ENCODE measurements around the gene ZNF521.

Gene ZNF521

GRCh38 chr18:25166113-25166512, 185.9 kb downstream of the ZNF521 start:
- no peak for DNase-seq
- ChIA-PET CTCF (interaction anchor here (1.0 to 2.0 kb wide), 6 partner anchors 12 to 142 kb away, joined by 3 to 6 read pairs (median 4); no protein-coding TSS in a partner anchor), POLR2A (interaction anchor here (0.7 kb wide), 1 partner anchor 63 kb away, joined by 3 read pairs; no protein-coding TSS in a partner anchor)
- Histone ChIP-seq H3K4me3 (ENCODE audit: control insufficient read depth in 1 of 7, extremely low read depth in 1 of 7, insufficient read depth in 4 of 7, low read depth in 2 of 7, low read length in 6 of 7) (no peak overlapping the region), H3K27ac (ENCODE audit: insufficient read depth in 1 of 2, low read depth in 1 of 2, low read length in 2 of 2, poor library complexity in 1 of 2, severe bottlenecking in 2 of 2) (no peak overlapping the region), H3K4me1 (ENCODE audit: control extremely low read depth in 1 of 4, control insufficient read depth in 4 of 4, insufficient read depth in 4 of 4, low read length in 3 of 4) (peaks cover 11 to 31% (median 21%) of the 10 kb centered on the region in 4 experiments), H3K36me3 (ENCODE audit: control insufficient read depth in 4 of 4, insufficient read depth in 4 of 4, low read length in 3 of 4) (peaks cover 0 to 2% (median 0%) of the 10 kb centered on the region in 4 experiments), H3K9me3 (ENCODE audit: control extremely low read depth in 1 of 5, control insufficient read depth in 4 of 5, insufficient read depth in 2 of 5, low read depth in 1 of 5, low read length in 4 of 5) (no peaks in the 10 kb centered on the region), H3K27me3 (replicated peaks in 2 of 5; ENCODE audit: control insufficient read depth in 4 of 5, insufficient read depth in 5 of 5, low read length in 4 of 5) (no peaks in the 10 kb centered on the region)
- no CpG with 5 or more reads among the region's 1 CpG for WGBS (ENCODE audit: insufficient coverage)

GRCh38 chr18:25164848-25165811, 186.8 kb downstream of the ZNF521 start:
- no peaks in the 10 kb centered on the region for H3K27me3 ChIP-seq (replicated peaks in 2 of 5; ENCODE audit: control insufficient read depth in 4 of 5, insufficient read depth in 5 of 5, low read length in 4 of 5)
- ChIA-PET CTCF (interaction anchor here (0.6 to 2.1 kb wide), 12 partner anchors 11 to 268 kb away, joined by 3 to 12 read pairs (median 4); no protein-coding TSS in a partner anchor), POLR2A (interaction anchor here (0.7 to 1.6 kb wide), 4 partner anchors 50 to 134 kb away, joined by 3 to 4 read pairs (median 3); no protein-coding TSS in a partner anchor)
- peak; percentile 52 to 79 (median 71) for DNase-seq
- H3K36me3 ChIP-seq (ENCODE audit: control insufficient read depth in 4 of 4, insufficient read depth in 4 of 4, low read length in 3 of 4), result peaks cover 0 to 7% (median under 1%) of the 10 kb centered on the region in 4 experiments
- H3K4me3 ChIP-seq (ENCODE audit: control insufficient read depth in 1 of 7, extremely low read depth in 1 of 7, insufficient read depth in 4 of 7, low read depth in 2 of 7, low read length in 6 of 7), result peak overlapping the region in 6 of 7 experiments; percentile 54 to 81 (median 68)
- H3K27ac ChIP-seq (ENCODE audit: insufficient read depth in 1 of 2, low read depth in 1 of 2, low read length in 2 of 2, poor library complexity in 1 of 2, severe bottlenecking in 2 of 2), result peak overlapping the region; percentile 55 to 83
- H3K4me1 ChIP-seq (ENCODE audit: control extremely low read depth in 1 of 4, control insufficient read depth in 4 of 4, insufficient read depth in 4 of 4, low read length in 3 of 4), result peaks cover 11 to 31% (median 21%) of the 10 kb centered on the region in 4 experiments
- WGBS (ENCODE audit: insufficient coverage), result 12% methylated on average over 4 of the region's 10 CpGs
- H3K9me3 ChIP-seq (ENCODE audit: control extremely low read depth in 1 of 5, control insufficient read depth in 4 of 5, insufficient read depth in 2 of 5, low read depth in 1 of 5, low read length in 4 of 5), result no peaks in the 10 kb centered on the region

- 32% methylated on average over 4 of the region's 6 CpGs for WGBS (ENCODE audit: insufficient coverage)
- peak in 2 of 3 donors; percentile 40 to 58 for DNase-seq
- ChIA-PET CTCF (interaction anchor here (1.3 to 2.1 kb wide), 6 partner anchors 11 to 188 kb away, joined by 3 to 12 read pairs (median 4); no protein-coding TSS in a partner anchor), POLR2A (interaction anchor here (0.6 to 1.6 kb wide), 2 partner anchors 51 to 187 kb away, joined by 3 read pairs; no protein-coding TSS in a partner anchor)
- Histone ChIP-seq H3K4me3 (ENCODE audit: control insufficient read depth in 1 of 7, extremely low read depth in 1 of 7, insufficient read depth in 4 of 7, low read depth in 2 of 7, low read length in 6 of 7) (peak overlapping the region in 6 of 7 experiments; percentile 54 to 81 (median 68)), H3K36me3 (ENCODE audit: control insufficient read depth in 4 of 4, insufficient read depth in 4 of 4, low read length in 3 of 4) (peaks cover 0 to 14% (median 2%) of the 10 kb centered on the region in 4 experiments), H3K27me3 (replicated peaks in 2 of 5; ENCODE audit: control insufficient read depth in 4 of 5, insufficient read depth in 5 of 5, low read length in 4 of 5) (no peaks in the 10 kb centered on the region), H3K9me3 (ENCODE audit: control extremely low read depth in 1 of 5, control insufficient read depth in 4 of 5, insufficient read depth in 2 of 5, low read depth in 1 of 5, low read length in 4 of 5) (no peaks in the 10 kb centered on the region), H3K4me1 (ENCODE audit: control extremely low read depth in 1 of 4, control insufficient read depth in 4 of 4, insufficient read depth in 4 of 4, low read length in 3 of 4) (peaks cover 11 to 31% (median 21%) of the 10 kb centered on the region in 4 experiments), H3K27ac (ENCODE audit: insufficient read depth in 1 of 2, low read depth in 1 of 2, low read length in 2 of 2, poor library complexity in 1 of 2, severe bottlenecking in 2 of 2) (peak overlapping the region; percentile 55 to 83)
Observed at GRCh38 chr18:25164211-25164847, 187.6 kb downstream of the ZNF521 start.

- Histone ChIP-seq H3K27ac (ENCODE audit: insufficient read depth in 1 of 2, low read depth in 1 of 2, low read length in 2 of 2, poor library complexity in 1 of 2, severe bottlenecking in 2 of 2) (no peak overlapping the region), H3K4me1 (ENCODE audit: control extremely low read depth in 1 of 4, control insufficient read depth in 4 of 4, insufficient read depth in 4 of 4, low read length in 3 of 4) (no peaks in the 10 kb centered on the region), H3K36me3 (ENCODE audit: control insufficient read depth in 4 of 4, insufficient read depth in 4 of 4, low read length in 3 of 4) (peaks cover 3 to 36% (median 3%) of the 10 kb centered on the region in 4 experiments), H3K27me3 (replicated peaks in 2 of 5; ENCODE audit: control insufficient read depth in 4 of 5, insufficient read depth in 5 of 5, low read length in 4 of 5) (no peaks in the 10 kb centered on the region), H3K9me3 (ENCODE audit: control extremely low read depth in 1 of 5, control insufficient read depth in 4 of 5, insufficient read depth in 2 of 5, low read depth in 1 of 5, low read length in 4 of 5) (peaks cover 0 to 9% (median 0%) of the 10 kb centered on the region in 5 experiments), H3K4me3 (ENCODE audit: control insufficient read depth in 1 of 7, extremely low read depth in 1 of 7, insufficient read depth in 4 of 7, low read depth in 2 of 7, low read length in 6 of 7) (no peak overlapping the region)
- ChIA-PET POLR2A (no interaction called here), CTCF (interaction anchor here (0.9 to 1.2 kb wide), 2 partner anchors 11 to 12 kb away, joined by 3 read pairs; no protein-coding TSS in a partner anchor)
- WGBS (ENCODE audit: insufficient coverage), result 95% methylated on average over 6 of the region's 6 CpGs
- no peak for DNase-seq
Observed at GRCh38 chr18:25153426-25153825, 198.5 kb downstream of the ZNF521 start.

- Histone ChIP-seq H3K36me3 (ENCODE audit: control insufficient read depth in 4 of 4, insufficient read depth in 4 of 4, low read length in 3 of 4) (peaks cover 4 to 16% (median 7%) of the 10 kb centered on the region in 4 experiments), H3K4me3 (ENCODE audit: control insufficient read depth in 1 of 7, extremely low read depth in 1 of 7, insufficient read depth in 4 of 7, low read depth in 2 of 7, low read length in 6 of 7) (no peak overlapping the region), H3K9me3 (ENCODE audit: control extremely low read depth in 1 of 5, control insufficient read depth in 4 of 5, insufficient read depth in 2 of 5, low read depth in 1 of 5, low read length in 4 of 5) (no peaks in the 10 kb centered on the region), H3K4me1 (ENCODE audit: control extremely low read depth in 1 of 4, control insufficient read depth in 4 of 4, insufficient read depth in 4 of 4, low read length in 3 of 4) (peaks cover 0 to 3% (median 0%) of the 10 kb centered on the region in 4 experiments), H3K27ac (ENCODE audit: insufficient read depth in 1 of 2, low read depth in 1 of 2, low read length in 2 of 2, poor library complexity in 1 of 2, severe bottlenecking in 2 of 2) (no peak overlapping the region), H3K27me3 (replicated peaks in 2 of 5; ENCODE audit: control insufficient read depth in 4 of 5, insufficient read depth in 5 of 5, low read length in 4 of 5) (no peaks in the 10 kb centered on the region)
- POLR2A ChIA-PET, result no interaction called here
- WGBS (ENCODE audit: insufficient coverage), result 94% methylated on average over 4 of the region's 5 CpGs
- CTCF ChIA-PET, result interaction anchor here (0.9 to 1.0 kb wide), 2 partner anchors 13 to 196 kb away, joined by 3 read pairs; no protein-coding TSS in a partner anchor
- no peak for DNase-seq
Observed at GRCh38 chr18:25147877-25148488, 204.0 kb downstream of the ZNF521 start.

- Histone ChIP-seq H3K9me3 (ENCODE audit: control extremely low read depth in 1 of 5, control insufficient read depth in 4 of 5, insufficient read depth in 2 of 5, low read depth in 1 of 5, low read length in 4 of 5) (no peaks in the 10 kb centered on the region), H3K27me3 (replicated peaks in 2 of 5; ENCODE audit: control insufficient read depth in 4 of 5, insufficient read depth in 5 of 5, low read length in 4 of 5) (no peaks in the 10 kb centered on the region), H3K4me3 (ENCODE audit: control insufficient read depth in 1 of 7, extremely low read depth in 1 of 7, insufficient read depth in 4 of 7, low read depth in 2 of 7, low read length in 6 of 7) (no peak overlapping the region), H3K36me3 (ENCODE audit: control insufficient read depth in 4 of 4, insufficient read depth in 4 of 4, low read length in 3 of 4) (peaks cover 4 to 8% (median 5%) of the 10 kb centered on the region in 4 experiments), H3K27ac (ENCODE audit: insufficient read depth in 1 of 2, low read depth in 1 of 2, low read length in 2 of 2, poor library complexity in 1 of 2, severe bottlenecking in 2 of 2) (peak overlapping the region in 1 of 2 experiments; percentile 29), H3K4me1 (ENCODE audit: control extremely low read depth in 1 of 4, control insufficient read depth in 4 of 4, insufficient read depth in 4 of 4, low read length in 3 of 4) (peaks cover 0 to 3% (median 0%) of the 10 kb centered on the region in 4 experiments)
- WGBS (ENCODE audit: insufficient coverage), result 0% methylated on average over 1 of the region's 2 CpGs
- peak in 2 of 3 donors; percentile 63 to 73 for DNase-seq
- ChIA-PET POLR2A (no interaction called here), CTCF (no interaction called here)
Observed at GRCh38 chr18:25146512-25146910, 205.5 kb downstream of the ZNF521 start.
